Stimulated activated CD4-positive, alpha-beta T cell treated with anti-CD3 and anti-CD28 coated beads, TNF-alpha, amount 100 ng/mL, for 48 hours (primary cell): ENCODE data around the gene JAG2.

Source experiments
- DNase-seq, 3 donors: peaks; one replicate each; pipeline ENCODE4 v3.0.0-alpha.2; 2020; ENCODE audit warnings: low read depth in 3 of 3

JAG2 gene

DNA sequence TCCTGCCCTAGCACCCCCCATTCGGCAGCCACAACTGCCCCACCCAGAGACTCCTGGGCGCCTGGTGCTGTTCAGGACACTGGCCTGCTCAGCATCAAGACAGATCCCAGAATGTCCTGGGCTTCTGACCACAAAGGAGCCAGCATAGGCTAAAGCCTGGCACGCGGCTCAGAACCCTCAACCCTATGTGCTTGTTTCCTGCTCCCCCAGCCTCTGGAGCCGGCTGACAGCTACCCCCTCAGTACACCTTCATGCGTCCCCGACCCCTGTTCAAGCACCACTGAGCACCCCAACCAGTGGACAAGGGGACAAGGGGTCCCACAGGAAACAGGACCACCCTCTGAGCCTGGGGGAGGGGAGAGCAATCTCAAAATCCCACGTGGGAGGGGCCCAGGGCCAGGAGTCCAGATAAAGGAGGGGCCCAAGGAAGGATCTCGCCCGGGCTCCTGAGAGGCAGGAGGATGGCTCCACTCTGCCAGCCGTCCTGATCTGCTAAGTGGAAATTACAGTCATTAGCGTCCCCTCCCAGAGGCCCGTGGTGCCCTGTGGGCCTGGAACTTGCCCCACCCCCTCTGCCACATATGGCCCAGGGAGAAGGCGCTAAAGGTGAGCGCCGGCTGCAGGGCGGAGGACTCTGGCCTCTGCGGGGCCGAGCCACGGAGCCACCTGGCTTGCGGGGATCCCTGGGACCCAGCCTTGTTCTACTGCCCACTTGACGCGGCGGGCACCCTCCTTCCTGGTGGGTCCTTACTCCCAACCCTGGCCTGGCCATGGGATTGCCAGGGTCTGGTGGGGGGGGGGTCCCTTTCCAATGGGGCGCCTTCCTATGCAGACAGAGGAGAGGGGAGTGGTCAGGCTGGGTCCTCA lies 76.2 kb downstream of the JAG2 start:
- DNase-seq, result no peak

DNA sequence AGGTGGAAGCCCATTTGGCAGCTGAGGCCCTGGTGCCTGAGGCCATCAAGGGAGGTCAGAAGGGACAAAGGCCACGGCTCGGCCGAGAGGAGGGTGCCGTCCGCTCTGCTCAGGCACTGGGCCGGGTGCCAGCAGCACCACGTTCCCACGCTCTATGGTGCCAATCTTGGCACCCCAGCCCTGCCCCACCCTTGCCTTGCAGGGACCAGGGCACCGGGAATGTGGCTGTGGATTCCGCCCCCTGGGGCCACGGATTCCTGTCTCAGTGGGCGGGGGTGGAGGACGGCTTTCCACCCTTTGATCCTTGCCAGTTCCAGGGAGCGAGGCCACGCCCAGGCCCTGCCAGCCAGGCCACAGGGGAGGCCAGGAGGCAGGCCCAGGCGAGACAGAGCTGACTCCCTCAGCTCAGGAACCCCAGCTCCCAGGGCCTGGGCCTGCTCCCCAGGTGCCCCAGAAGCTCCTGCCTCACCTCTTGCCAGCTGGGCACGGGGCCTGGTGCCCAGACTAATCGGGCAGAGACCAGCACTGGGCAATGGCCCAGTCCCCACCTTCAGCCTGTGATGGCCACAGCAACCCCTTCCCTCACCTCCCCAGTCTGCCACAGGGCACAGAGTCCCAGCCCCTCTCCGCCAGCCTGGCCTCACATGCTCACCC lies 76.9 kb downstream of the JAG2 start:
- DNase-seq, result no peak

DNA sequence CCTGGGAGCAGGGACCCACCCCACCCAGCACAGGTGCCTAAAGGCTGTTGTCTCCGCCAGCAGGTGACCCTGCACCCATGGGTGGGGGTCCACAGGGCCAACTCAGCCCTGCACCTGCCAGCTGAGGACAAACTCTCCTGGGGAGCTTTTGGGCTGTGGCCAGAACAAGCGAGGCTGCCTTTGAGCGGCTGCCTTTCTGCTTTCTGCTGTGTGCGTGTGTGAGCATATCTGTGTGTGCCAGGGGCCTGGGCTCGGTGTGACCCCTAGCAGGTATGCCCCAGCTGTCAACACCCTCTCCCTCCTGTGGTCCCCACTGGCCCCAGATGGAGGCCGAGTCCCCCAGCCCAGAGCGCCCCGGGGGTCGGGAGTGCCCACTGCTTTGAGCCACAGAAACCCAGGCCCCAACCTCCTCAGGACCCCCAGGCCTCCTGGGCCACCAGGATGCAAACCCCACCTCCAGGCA lies 77.5 kb downstream of the JAG2 start:
- no peak for DNase-seq
